ENCODE measurements around the gene MAPKAP1.

GRCh38 chr9:125660557-125660956, 46.5 kb downstream of the MAPKAP1 start:
- TF ChIP-seq POLR2A (IDR thresholded peaks at IDR 0.05; ENCODE audit: low read length) (no peak), GATA1 (IDR thresholded peaks at IDR 0.05; ENCODE audit: low read depth, low read length) (no peak)
